ENCODE results near the gene HSD11B1.

Gene HSD11B1

GRCh38 chr1:209756615-209757445, 52.2 kb downstream of the HSD11B1 start:
- no peak for DNase-seq

GRCh38 chr1:209758400-209758799, 53.8 kb downstream of the HSD11B1 start:
- no peak for DNase-seq

GRCh38 chr1:209759829-209760359, 55.2 kb downstream of the HSD11B1 start:
- DNase-seq, result no peak

GRCh38 chr1:209761011-209761635, 56.5 kb downstream of the HSD11B1 start:
- DNase-seq, result no peak

GRCh38 chr1:209766051-209766450, 61.4 kb downstream of the HSD11B1 start:
- DNase-seq, result no peak

- DNase-seq, result no peak
Observed at GRCh38 chr1:209767096-209767495, 62.5 kb downstream of the HSD11B1 start.

GRCh38 chr1:209767706-209768105, 63.1 kb downstream of the HSD11B1 start:
- DNase-seq, result no peak

GRCh38 chr1:209768354-209768774, 63.7 kb downstream of the HSD11B1 start:
- no peak for DNase-seq

GRCh38 chr1:209769171-209769904, 64.7 kb downstream of the HSD11B1 start:
- no peak for DNase-seq

GRCh38 chr1:209769971-209770370, 65.3 kb downstream of the HSD11B1 start:
- DNase-seq, result no peak

GRCh38 chr1:209770636-209771415, 66.2 kb downstream of the HSD11B1 start:
- no peak for DNase-seq

GRCh38 chr1:209772126-209772525, 67.5 kb downstream of the HSD11B1 start:
- no peak for DNase-seq

GRCh38 chr1:209774592-209774991, 69.9 kb downstream of the HSD11B1 start:
- no peak for DNase-seq

- DNase-seq, result no peak
Observed at GRCh38 chr1:209775678-209776077, 71.0 kb downstream of the HSD11B1 start.

GRCh38 chr1:209777587-209777986, 72.9 kb downstream of the HSD11B1 start:
- no peak for DNase-seq

GRCh38 chr1:209778102-209778501, 73.5 kb downstream of the HSD11B1 start:
- no peak for DNase-seq

GRCh38 chr1:209780268-209780667, 75.6 kb downstream of the HSD11B1 start:
- DNase-seq, result no peak

GRCh38 chr1:209783386-209783785, 78.7 kb downstream of the HSD11B1 start:
- DNase-seq, result no peak
